H1 (cell line): ENCODE measurements around the gene RGS3. TPM values are rescaled to one million over a fixed set of nuclear protein-coding genes. Genes with fewer than 3 reads are reported as not detected.

ENCODE experiments used
- SIN3A ChIP-seq, 2 experiments: IDR thresholded peaks in 1 of 2; conservative IDR thresholded peaks in 1 of 2; 2 replicates each; pipeline ENCODE4 v1.6.1; 2011 to 2012; ENCODE audit warnings: low read length in 2 of 2, improper control_type of control experiment in 1 of 2, low read depth in 1 of 2, mild to moderate bottlenecking in 1 of 2
- polyA plus RNA-seq, 7 experiments: library from polyadenylated mRNA; depleted of rRNA in 3 of 7; stranded (reverse) in 5 of 7; unstranded in 2 of 7; fragments of >200 nt in 5 of 7; fragments of 200-250 nt in 2 of 7; gene quantifications; 1 replicate in 5 of 7; 2 replicates in 1 of 7; 4 replicates in 1 of 7; pipeline versions ENCODE4 v1.2.1 to v1.2.3, GENCODE V29; 2011 to 2013; ENCODE audit warnings: missing spikeins in 2 of 7, mixed read lengths in 2 of 7
- total RNA-seq: library from RNA; stranded (reverse); fragmentation: NEBNext Ultra II Directional; extraction: Animal tissue kit (Norgen Biotek cat#: 25700); gene quantifications from 2 replicates; pipeline ENCODE4 v1.2.1, GENCODE V29; 2021

RGS3 gene
- total and polyA plus RNA-seq, 2 of the 8 experiments (the other 6 are each of a cell fraction or from before 2014, with no cell fraction given) = 12.6 to 18.2 TPM

- TF ChIP-seq SIN3A (conservative IDR thresholded peaks at IDR 0.05 in 1 of 2, IDR thresholded peaks at IDR 0.05 in 1 of 2; ENCODE audit: low read depth in 1 of 2, low read length in 2 of 2) = no peak
Observed at GRCh38 chr9:113499876-113500497, 36.5 kb downstream of the RGS3 start (continued).
